CD4-positive, alpha-beta T cell treated with Interleukin-6 at 100 ng/mL for 8 hours (primary cell): ENCODE results near the gene USP32.
"Not testable (repeated sequence)": the region's sequence is repeated elsewhere in the genome, so short reads cannot be mapped to it uniquely, and the experiment has no call there.

Experiments used
- DNase-seq: peaks from one replicate; pipeline ENCODE4 v3.0.0-alpha.2; 2020; ENCODE audit warnings: mixed read lengths, low spot score

USP32 gene

GRCh38 chr17:60403523-60403810 lies 11.5 kb upstream of the USP32 start:
- no peak for DNase-seq

GRCh38 chr17:60401819-60402218 lies 9.9 kb upstream of the USP32 start:
- DNase-seq: no peak

- DNase-seq: no peak
Measured at GRCh38 chr17:60398227-60398959, 6.5 kb upstream of the USP32 start.

GRCh38 chr17:60396412-60396811 lies 4.5 kb upstream of the USP32 start:
- no peak for DNase-seq

GRCh38 chr17:60395508-60396065 lies 3.7 kb upstream of the USP32 start:
- no peak for DNase-seq

- DNase-seq: no peak
Measured at GRCh38 chr17:60393840-60394723, 2.1 kb upstream of the USP32 start.

- peak; percentile 4 for DNase-seq
Measured at GRCh38 chr17:60392845-60393702, 1.1 kb upstream of the USP32 start.

GRCh38 chr17:60391471-60392041 lies 377 bp downstream of the USP32 start:
- DNase-seq: no peak

GRCh38 chr17:60390925-60391470 lies 935 bp downstream of the USP32 start:
- no peak for DNase-seq

- DNase-seq: no peak
Measured at GRCh38 chr17:60390186-60390585, 1.7 kb downstream of the USP32 start.

- DNase-seq: no peak
Measured at GRCh38 chr17:60388742-60389141, 3.2 kb downstream of the USP32 start.

- no peak for DNase-seq
Measured at GRCh38 chr17:60387666-60388065, 4.3 kb downstream of the USP32 start.

- no peak for DNase-seq
Measured at GRCh38 chr17:60386147-60387058, 5.5 kb downstream of the USP32 start.

- not testable (repeated sequence) for DNase-seq
Measured at GRCh38 chr17:60384921-60385320, 7.0 kb downstream of the USP32 start.

- DNase-seq: no peak
Measured at GRCh38 chr17:60383379-60383778, 8.6 kb downstream of the USP32 start.

GRCh38 chr17:60381958-60382357 lies 10.0 kb downstream of the USP32 start:
- DNase-seq: no peak

- not testable (repeated sequence) for DNase-seq
Measured at GRCh38 chr17:60379461-60379860, 12.5 kb downstream of the USP32 start.

- DNase-seq: not testable (repeated sequence)
Measured at GRCh38 chr17:60378187-60378586, 13.7 kb downstream of the USP32 start.

- DNase-seq: no peak
Measured at GRCh38 chr17:60372790-60373483, 19.0 kb downstream of the USP32 start.
